Measurements from ENCODE around the gene APBB1. TPM values are rescaled to one million over a fixed set of nuclear protein-coding genes. Genes with fewer than 3 reads are reported as not detected.

APBB1 gene
- total and polyA plus RNA-seq, 9 of the 15 experiments (the other 6 are each of a cell fraction or from before 2014, with no cell fraction given) = 0.04 to 0.73 (median 0.40) TPM

- TF ChIP-seq ZNF699 (CRISPR knock-in tag; IDR thresholded peaks at IDR 0.05; ENCODE audit: insufficient replicate concordance) (no peak), ZNF75A (CRISPR knock-in tag; IDR thresholded peaks at IDR 0.05) (no peak), ZBTB40 (IDR thresholded peaks at IDR 0.05) (no peak), ZBTB40 (CRISPR knock-in tag; IDR thresholded peaks at IDR 0.05) (no peak), CTCF (IDR thresholded peaks at IDR 0.05 in 2 of 3, conservative IDR thresholded peaks at IDR 0.05 in 1 of 3; ENCODE audit: insufficient read depth in 2 of 3, low read depth in 1 of 3, low read length in 3 of 3) (peak; percentile 85 to 87 (median 86)), ELF1 (tag; IDR thresholded peaks at IDR 0.05) (no peak), TFAP4 (CRISPR knock-in tag; IDR thresholded peaks at IDR 0.05; ENCODE audit: borderline replicate concordance) (peak; percentile 22; the same call in 1 of the 2 replicates), KLF16 (IDR thresholded peaks at IDR 0.05) (peak; percentile 27; the same call in 1 of the 2 replicates), CBX3 (IDR thresholded peaks at IDR 0.05; ENCODE audit: borderline replicate concordance in 1 of 2, low read length in 2 of 2) (no peak), XRCC5 (IDR thresholded peaks at IDR 0.05; ENCODE audit: low read depth, low read length) (0 out of 2 replicates have a peak, but pooled peaks have one; percentile 26), ZFP36 (IDR thresholded peaks at IDR 0.05; ENCODE audit: low read depth, low read length, partially characterized antibody) (peak; percentile 14), DEAF1 (CRISPR knock-in tag; IDR thresholded peaks at IDR 0.05) (peak; percentile 59)
These were observed 55.8 kb downstream of the APBB1 start (continued) for GRCh38 chr11:6362873-6363678.

Measured in K562 (cell line).